ENCODE results near the gene SH3YL1. TPM values are rescaled to one million over a fixed set of nuclear protein-coding genes. Genes with fewer than 3 reads are reported as not detected.

SH3YL1 gene
- polyA plus RNA-seq (ENCODE audit: insufficient read length) = 38.7 TPM

GRCh38 chr2:263774-264492, at the start of gene SH3YL1:
Gene SH3YL1 (minus strand): TSS chr2:264032. CDS start chr2:263984, 48 bp downstream.
- no peak for DNase-seq (ENCODE audit: low read depth)

GRCh38 chr2:310994-311393, 47.2 kb upstream of the SH3YL1 start:
- DNase-seq (ENCODE audit: low read depth) = no peak

GRCh38 chr2:309954-310510, 46.2 kb upstream of the SH3YL1 start:
- no peak for DNase-seq (ENCODE audit: low read depth)

- DNase-seq (ENCODE audit: low read depth) = no peak
Measured at GRCh38 chr2:309148-309953, 45.5 kb upstream of the SH3YL1 start.

GRCh38 chr2:305366-305765, 41.5 kb upstream of the SH3YL1 start:
- no peak for DNase-seq (ENCODE audit: low read depth)

- no peak for DNase-seq (ENCODE audit: low read depth)
Measured at GRCh38 chr2:296354-296753, 32.5 kb upstream of the SH3YL1 start.

GRCh38 chr2:295090-295489, 31.3 kb upstream of the SH3YL1 start:
- no peak for DNase-seq (ENCODE audit: low read depth)

GRCh38 chr2:290090-290722, 26.4 kb upstream of the SH3YL1 start:
- DNase-seq (ENCODE audit: low read depth) = peak; percentile 45

GRCh38 chr2:289362-290089, 25.7 kb upstream of the SH3YL1 start:
- no peak for DNase-seq (ENCODE audit: low read depth)

GRCh38 chr2:288758-289361, 25.0 kb upstream of the SH3YL1 start:
- DNase-seq (ENCODE audit: low read depth) = no peak

- no peak for DNase-seq (ENCODE audit: low read depth)
Measured at GRCh38 chr2:287911-288757, 24.3 kb upstream of the SH3YL1 start, which contains the start of gene ALKAL2. Gene ALKAL2 (minus strand): TSS chr2:288091. CDS start chr2:287835, 256 bp downstream.

- no peak for DNase-seq (ENCODE audit: low read depth)
Measured at GRCh38 chr2:287471-287885, 23.6 kb upstream of the SH3YL1 start.

- DNase-seq (ENCODE audit: low read depth) = no peak
Measured at GRCh38 chr2:286774-287392, 23.1 kb upstream of the SH3YL1 start.

GRCh38 chr2:286035-286434, 22.2 kb upstream of the SH3YL1 start:
- DNase-seq (ENCODE audit: low read depth) = no peak

- DNase-seq (ENCODE audit: low read depth) = no peak
Measured at GRCh38 chr2:285531-285930, 21.7 kb upstream of the SH3YL1 start.

GRCh38 chr2:284896-285492, 21.2 kb upstream of the SH3YL1 start:
- DNase-seq (ENCODE audit: low read depth) = no peak

- no peak for DNase-seq (ENCODE audit: low read depth)
Measured at GRCh38 chr2:283996-284794, 20.4 kb upstream of the SH3YL1 start.

All from forelimb muscle (tissue), 1 donor.